Measurements from ENCODE around the gene MKLN1.
"Not testable (repeated sequence)": the region's sequence is repeated elsewhere in the genome, so short reads cannot be mapped to it uniquely, and the experiment has no call there.

Gene MKLN1

DNA sequence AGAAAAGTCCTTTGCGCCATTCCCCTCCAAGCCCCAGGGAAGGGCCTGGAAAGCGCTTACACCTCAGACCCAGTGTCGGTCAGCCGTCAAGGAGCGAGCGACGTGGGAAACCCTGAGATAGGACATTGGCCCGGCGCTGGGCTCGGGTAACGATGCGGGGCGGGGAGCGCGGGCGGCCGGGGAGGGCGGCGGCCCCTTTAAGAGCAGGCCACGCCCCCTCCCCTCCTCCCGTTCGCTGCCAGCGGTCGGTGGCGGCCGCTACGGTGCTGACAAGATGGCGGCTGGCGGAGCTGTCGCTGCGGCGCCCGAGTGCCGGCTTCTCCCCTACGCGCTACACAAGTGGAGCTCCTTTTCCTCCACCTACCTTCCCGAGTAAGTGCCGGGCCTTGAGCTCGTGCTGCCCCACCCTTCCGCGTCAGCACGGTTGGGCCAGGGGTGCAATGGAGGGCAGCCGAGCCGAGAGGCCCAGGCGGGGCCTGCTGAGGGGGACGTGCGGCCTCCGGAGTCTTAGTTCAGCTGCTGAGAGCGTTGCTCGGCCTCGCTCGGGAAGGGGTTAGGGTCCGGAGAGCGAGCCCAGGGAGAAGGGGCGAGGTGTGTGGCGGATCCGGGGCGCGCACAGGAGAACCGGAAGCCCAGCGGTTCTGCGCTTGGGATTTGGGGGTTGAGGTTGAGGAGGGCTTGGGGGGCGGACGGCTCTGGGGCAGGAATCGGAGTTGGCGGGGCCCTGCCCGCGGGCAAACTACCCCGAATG lies at the start of gene MKLN1:
Gene MKLN1 (plus strand): TSS at position 251 of the 751 bp plus-strand sequence. CDS start 24 bp downstream, at position 275.
- DNase-seq = peak; percentile 86

DNA sequence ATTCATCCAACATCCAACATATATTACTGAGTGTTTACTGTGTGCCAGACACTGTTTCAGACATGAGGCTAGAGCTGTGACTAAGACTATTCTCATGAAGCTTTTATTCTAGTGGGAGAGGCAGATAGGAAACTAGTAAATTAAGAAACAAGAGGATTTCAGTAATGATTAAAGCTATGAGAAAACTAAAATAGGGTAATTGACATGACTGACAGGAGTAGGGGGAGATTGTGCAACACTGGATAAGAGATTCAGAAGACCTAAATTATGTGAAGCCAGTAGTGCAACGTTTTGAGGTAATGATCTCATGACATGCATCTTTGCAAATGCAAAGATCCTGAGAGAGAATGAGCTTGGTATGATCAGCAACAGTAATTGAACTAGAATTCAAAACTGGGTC lies 48.6 kb upstream of the MKLN1 start:
- DNase-seq = no peak

DNA sequence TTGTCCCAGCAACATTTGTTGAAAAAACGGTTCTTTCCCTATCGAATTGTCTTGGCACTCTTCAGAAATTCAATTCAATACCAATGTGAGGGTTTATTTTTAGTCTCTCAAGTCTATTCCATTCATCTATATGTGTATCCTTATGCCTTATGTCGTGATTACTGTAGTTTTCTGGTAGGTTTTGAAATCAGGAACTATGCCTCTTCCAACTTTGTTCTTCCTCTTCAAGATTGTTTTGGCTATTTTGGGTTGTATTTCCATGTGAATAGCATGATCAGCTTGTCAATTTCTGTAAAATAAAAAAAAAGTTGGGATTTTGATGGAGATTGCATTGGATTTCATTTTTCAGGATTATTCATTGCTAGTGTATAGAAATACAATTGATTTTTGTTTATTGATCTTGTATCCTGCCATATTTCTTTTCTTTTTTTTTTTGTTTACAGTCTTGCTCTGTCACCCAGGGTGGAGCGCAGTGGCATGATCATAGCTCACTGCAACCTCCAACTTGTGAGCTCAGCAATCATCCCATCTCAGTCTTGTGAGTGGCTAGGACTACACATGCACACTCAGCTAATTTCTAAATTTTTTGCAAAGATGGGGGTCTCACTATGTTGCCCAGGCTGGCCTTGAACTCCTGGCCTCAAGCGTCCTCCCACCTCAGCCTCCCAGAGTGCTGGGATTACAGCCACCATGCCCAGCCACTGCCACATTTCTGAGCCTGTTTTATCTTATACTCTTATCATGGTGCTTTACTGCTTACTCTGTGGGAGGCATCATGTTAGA lies 46.2 kb upstream of the MKLN1 start:
- DNase-seq = no peak

DNA sequence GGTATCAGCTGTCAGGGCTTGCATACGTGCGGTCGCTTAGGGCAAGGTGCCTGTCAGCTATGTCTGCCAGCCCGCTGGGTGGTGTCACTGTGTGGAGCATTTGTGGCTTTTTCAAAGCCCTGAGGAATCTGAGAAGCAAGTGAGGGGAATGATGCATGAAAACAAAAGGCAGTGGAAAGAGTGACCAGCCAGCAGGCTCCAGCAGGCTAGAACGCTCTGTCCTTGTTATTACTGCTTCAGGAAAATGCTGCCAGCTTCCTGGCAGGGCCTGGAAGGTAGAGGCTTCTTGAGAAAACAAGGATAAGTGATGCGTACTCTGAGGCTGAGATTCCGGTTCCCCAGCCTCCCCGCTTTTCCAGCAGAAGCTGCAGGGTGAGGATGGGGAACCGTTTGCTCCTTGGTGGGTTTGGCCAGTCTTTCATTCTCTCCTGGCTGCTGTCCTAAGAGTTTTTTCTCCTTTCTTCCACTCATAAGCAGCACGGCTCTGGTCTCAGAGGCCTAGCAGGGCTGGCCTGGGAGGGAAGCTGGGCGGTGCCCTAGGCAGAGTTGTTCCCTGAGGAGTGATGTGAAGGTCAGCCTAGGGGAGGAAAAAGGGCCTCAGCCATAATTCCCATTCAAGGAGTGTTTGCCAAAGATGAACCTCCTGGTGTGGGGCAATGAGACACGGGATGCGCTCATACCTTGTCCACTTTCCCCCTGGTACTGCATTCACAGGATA lies 42.8 kb upstream of the MKLN1 start:
- DNase-seq = peak; percentile 24 to 39

DNA sequence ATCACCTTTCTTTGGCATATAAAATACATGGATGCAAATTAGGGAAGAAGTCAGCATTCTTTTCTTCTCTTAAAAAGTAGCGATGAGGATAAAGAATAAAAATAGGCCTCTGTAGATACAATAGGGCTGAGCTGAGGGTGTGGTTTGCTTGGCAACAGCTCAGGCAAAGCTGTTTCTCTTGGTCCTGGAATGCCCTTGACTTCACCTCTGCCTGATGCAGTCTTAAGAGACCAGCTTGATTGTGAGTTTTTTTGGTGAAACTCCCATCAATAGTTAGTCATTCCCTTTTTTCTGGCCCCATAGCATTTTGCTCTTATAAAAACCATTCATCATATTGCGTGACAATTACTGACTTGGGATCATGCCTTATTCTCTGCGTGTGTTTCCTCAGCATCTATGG lies 42.1 kb upstream of the MKLN1 start:
- no peak for DNase-seq

DNA sequence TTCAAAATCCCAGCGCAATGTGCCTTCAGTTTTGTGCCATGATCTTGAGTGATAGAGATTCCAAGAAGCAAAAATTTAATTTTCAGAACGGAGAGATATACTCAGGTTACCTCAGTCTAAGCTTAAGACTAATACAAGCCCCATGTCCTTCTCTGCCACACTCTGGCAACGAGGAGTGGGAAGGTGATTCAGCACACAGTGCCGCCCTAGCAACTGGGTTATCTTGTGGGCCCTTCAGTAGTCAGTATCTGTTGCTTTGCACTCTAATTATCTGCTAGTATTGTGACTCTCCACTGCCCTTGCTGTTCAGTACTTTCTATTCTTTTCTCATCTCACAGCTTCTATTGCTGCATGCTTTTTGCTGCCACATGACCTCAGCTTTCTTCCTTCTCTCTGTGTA lies 39.2 kb upstream of the MKLN1 start:
- DNase-seq = no peak

DNA sequence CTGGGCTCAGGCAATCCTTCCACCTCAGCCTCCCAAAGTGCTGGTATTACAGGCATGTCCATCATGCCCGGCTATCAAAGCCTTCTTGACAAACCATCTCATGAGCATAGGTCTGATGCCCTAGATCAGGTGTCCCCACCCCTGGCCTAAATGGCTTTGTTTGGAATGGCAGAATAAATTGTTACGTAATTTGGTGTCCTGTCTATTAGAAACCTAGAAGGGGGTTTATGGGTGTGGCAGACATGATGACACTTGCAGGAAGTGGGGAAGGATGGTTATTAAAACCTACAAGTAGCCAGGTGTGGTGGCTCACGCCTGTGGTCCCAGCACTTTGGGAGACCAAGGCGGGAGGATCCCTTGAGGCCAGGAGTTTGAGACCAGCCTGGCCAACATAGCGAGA lies 38.6 kb upstream of the MKLN1 start:
- no peak for DNase-seq

DNA sequence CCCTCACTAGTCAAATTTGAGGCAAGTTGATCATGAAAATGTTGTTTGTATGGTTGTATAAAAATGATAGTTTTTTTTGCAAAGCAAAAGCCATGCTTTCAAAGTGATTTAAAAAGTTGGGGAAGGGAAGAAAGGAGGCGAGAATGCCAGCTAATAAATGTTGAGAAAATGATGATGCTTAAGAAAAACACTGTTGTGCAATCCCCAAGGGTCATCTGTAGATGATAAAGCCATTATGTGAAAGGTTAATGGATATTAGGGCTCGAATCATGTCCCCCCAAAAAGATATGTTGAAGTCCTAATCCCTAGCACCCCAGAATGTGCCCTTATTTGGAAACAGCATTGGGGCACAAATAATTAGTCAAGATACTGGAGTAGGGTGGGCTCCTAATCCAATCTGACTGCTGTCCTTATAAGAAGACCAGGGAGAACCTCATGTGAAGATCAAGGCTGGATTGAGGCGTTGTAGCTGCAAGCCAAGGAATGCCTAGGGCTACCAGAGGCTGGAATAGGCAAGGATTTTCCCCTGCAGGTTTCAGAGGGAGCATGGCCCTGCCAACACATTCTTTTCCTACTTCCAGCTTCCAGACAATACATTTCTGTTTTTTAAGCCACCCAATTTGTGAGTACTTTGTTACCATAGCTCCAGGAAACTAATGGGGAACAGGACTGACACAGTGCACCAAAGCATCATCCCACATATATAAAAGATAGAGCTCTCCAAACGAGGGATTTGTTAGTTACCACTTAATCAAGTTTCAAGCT lies 35.4 kb upstream of the MKLN1 start:
- no peak for DNase-seq

DNA sequence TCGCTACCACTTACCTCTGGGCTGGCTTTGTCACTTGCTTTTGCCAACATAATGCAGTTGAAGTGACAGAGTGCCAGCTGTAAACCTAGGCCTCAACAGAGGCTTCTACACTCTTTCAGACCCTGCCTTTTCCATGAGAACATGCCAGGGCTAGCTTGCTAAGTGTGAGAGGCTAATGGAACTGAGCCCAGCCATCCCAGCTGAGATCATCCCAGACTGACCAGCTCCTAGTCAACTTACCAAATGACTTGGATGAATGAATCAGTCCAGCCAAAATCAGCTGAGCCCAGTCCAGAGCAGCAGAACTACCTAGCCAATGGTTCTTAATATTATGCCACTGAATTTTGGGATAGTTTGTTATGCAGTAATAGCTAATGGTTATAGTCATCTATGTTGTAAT lies 34.7 kb upstream of the MKLN1 start:
- DNase-seq = no peak

DNA sequence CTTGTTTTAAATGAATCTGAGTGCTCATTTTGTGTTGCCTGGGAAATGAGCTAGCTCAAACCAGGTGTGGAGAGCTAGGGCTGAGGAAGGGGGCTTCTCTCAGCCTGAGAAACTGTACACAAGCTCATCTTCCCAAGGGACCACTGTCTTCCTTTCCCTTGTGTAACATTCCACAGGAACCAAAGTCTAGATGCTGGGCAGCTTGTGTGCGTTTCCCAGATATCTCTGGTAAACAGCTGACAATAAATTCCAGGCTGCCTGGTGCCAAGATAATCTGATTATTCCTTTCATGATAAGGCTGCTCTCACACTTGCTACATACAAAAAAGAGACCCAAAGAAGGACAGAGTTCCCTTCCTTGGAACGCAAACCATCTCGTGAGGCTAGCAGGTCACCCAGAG lies 33.1 kb upstream of the MKLN1 start:
- DNase-seq = no peak

DNA sequence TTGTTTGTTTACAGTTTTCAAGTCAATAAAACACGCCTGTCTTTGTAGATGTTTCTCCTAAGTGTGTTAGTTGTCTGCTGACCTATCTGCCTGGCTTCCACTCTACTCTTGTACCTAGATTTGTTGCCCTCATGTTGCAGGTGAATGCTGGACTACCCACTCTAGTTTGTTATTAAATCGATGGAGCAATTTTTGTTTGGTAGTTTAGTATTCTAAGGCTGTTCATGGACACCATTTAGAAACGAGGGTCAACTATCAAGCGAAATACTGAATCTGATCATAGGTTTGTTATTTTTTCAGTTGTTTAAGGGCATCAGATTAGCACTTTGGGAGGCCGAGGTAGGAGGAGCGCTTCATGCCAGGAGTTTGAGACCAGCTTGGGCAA lies 29.1 kb upstream of the MKLN1 start:
- no peak for DNase-seq

DNA sequence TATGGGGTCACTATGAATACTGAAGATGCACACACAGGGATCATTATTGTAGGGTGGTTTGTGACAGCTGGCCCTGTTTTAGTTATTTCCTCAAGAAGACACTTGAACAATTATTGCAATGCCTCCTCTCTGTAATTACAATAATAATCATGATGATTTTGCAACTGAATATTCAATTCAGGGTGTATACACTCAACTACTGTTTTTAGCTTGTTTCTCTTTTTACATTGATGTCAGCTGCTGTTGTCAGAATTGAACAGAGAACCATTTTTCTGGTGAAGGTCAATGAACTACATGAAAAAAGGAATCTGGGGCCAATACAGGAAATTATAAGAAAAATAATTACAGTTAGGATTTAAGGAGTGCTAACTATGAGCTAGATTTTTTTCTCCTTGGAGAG lies 28.6 kb upstream of the MKLN1 start:
- DNase-seq = no peak

DNA sequence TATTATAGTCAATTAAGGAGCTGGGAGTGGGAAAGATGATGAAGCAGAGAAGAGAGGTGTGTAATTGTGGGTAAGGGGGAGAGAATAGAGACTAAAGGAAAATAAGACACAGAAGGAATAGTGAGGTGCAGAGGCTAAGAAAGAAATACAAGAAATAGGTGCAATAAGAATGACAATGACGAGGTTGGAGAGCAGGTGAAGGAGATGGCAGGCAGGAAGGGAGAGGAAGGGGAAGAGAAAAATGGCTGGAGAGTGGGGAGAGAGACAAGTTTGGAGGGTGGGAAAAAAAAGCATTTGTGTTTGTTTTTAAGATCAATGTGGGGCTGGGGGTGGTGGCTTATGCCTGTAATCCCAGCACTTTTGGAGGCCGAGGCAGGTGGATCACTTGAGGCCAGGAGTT lies 27.6 kb upstream of the MKLN1 start:
- DNase-seq = no peak

DNA sequence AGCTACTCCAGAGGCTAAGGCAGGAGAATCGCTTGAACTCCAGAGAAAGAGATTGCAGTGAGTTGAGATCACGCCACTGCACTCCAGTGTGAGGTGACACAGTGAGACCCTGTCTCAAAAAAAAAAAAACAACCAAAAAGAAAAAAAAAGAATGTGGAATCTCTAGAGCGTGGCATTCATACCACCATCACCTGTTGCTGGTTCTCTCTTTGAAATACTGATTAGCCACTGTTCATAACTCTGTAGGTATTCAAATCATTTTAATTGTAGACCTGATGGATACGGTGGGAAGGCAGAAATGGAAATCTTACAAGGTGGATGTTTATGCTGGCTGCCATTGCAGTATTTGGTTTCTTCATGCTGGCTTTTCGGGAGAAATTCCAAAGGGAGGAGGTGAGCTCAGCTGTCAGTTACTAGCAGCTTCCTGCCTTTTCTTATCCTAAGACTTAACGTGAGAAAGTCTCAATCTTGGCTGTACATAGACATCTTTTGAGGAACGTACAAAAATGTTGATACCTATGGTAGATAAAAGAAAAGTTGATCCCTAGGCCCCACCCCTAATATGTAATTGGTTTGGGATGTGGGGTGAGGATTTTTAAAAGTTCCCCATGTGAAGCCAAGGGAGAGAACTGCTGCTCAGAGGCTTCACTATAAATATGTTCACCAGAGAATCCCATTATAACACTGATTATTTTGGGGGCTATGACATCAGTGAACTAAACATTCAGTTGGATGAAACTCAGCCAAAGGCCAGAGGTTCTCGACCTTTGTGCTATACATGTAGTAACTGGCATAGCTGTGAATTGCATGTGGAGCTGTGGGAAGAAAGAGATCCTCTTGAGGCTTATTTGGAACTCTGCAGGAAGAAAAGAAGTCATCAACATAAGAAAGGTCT lies 26.9 kb upstream of the MKLN1 start:
- no peak for DNase-seq

DNA sequence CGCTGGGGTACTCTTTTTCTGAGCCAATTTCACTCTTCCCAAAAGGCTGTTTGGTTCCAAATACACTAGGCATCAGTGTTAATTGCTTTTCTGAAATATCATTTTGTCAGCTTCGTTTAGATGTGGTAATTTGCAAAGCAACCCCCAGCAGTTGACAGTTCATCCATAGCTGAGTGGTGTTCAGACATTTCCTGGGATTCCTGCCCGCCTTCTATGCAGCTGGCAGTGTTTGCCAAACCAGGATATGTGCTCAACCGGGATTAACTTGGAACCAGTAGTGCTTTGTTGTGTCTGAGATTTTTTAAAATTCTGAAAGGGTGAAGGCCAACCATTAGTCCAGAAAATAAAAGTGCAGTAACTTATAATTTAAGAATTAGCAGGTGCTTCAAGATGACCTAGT lies 25.2 kb upstream of the MKLN1 start:
- DNase-seq = no peak

DNA sequence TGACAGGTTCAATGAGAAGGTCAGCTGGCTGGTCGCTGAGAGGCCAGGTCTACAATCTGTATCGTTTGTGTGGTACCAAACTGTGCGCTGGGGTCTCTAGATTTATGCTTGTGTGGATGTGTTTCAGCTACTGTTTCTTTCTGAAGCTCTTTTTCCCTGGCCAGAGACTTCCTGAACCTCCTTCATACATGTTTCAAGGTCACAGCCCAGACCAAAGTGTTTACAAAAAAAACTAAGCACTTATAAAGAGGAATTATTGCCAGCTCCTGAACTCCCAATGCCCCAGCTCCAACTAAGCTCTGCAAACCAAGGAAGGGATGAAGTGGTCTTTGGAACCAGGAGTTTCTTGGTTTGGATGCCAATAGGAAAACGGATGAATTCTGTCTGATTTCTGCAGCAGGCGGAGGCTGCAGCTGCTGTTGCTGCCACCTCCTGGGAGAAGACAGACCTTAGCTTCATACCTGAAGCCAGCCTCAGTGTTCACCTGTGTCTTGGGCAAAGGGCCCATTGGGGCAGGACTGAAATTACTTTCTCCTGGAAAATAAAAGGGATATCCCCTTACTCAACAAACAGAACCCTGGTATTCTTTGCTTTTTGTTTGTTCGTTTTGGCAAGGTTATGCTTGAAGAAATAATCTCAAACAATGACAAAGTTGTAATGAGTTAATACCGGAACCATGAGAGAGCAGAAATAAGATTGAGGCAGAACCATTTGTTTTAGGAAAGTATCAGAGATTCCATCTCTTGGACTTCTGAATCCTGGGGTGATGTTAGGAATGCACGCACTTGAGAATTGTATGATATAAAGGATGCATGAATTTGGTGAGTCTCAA lies 24.6 kb upstream of the MKLN1 start:
- peak; percentile 22 to 23 for DNase-seq

DNA sequence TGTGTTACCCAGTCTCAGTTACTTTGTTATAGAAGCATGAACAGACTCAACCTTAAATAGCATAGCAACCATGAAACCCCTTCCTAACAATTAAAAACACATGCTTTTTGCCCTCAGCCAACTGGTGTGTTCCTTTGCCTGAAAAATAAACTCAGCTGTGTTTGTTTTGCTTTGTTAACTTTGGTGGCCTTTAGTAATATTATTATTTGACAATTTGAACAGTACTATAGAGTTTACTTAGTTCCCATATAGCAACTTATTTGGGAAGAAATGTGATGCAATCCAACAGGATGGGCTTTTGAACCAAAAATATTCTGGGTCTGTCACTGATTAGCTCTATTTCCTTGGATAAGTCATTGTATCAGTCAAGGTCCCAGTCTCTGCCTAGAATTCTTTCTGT lies 22.5 kb upstream of the MKLN1 start:
- DNase-seq = no peak

DNA sequence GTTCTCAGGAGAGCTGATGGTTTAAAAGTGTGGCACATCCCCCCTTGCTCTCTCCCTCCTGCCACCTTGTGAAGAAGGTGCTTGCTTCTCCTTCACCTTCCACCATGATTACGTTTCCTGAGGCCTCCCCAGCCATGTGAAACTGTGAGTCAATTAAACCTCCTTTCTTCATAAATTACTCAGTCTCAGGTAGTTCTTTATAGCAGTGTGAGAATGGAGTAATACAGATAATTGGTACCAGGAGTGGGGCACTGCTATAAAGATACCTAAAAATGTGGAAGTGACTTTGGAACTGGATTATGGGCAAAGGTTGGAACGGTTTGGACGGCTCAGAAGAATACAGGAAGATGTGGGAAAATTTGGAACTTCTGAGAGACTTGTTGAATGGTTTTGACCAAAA lies 21.6 kb upstream of the MKLN1 start:
- not testable (repeated sequence) for DNase-seq

DNA sequence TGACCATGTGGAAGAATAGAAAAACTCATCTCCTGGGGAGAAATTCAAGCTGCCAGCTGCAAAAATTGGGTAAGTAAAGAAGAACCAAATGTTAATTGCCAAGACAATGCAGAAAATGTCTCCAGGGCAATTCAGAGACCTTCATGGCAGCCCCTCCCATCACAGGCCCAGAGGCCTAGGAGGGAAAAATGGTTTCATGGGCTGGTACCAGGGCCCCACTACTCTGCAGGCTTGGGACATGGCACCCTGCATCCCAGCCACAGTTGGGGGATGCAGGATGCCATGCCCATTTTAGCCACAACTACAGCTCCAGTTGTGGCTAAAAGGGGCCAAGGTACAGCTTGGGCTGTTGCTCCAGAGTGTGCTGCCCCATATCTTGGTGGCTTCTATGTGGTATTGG lies 20.9 kb upstream of the MKLN1 start:
- DNase-seq = no peak

DNA sequence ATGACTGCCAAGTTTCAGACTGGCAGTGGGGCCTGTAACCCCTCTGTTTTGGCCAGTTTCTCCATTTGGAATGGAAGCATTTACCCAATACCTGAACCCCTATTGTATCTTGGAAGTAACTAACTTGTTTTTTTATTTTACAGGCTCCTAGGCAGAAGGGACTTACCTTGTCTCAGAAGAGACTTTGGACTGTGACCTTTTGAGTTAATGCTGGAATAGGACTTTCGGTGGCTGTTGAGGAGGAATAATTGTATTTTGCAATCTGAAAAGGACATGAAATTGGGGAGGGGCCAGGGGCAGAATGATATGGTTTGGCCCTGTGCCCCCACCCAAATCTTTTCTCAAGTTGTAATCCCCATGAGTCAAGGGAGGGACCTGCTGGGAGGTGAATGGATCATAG lies 20.0 kb upstream of the MKLN1 start:
- DNase-seq = no peak

DNA sequence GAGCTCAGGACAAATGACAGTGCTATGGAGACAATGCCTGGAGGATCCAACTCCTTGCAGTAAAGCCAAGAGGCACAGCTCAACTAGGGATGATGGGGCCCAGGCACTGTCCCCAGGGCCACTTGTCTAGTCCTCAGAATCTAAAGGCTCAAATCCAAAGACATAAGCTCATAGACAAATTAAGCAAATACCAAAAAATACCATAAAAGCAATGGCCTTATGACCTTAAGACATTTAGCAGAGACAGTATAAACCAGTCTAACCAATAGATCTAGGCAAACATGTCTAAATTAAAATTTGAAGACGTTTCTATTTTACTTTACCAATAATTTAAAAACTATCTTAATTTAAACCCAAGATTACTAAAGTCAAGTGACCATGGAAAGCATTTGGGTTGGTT lies 14.8 kb upstream of the MKLN1 start:
- DNase-seq = no peak
